GM13977 (cell line): ENCODE results near the gene ITPRIPL1.

ENCODE experiments used
- DNase-seq: peaks from one replicate; pipeline ENCODE4 v3.0.0; 2012; ENCODE audit warnings: low spot score
- CTCF ChIP-seq: IDR thresholded peaks from 2 replicates; pipeline ENCODE4 v1.5.1; 2012; ENCODE audit warnings: mild to moderate bottlenecking, control low read depth; ENCODE audit not compliant: insufficient read depth; ENCODE audit errors: extremely low read depth, missing control alignments
- in situ Hi-C: fragments of 300-500 bp; cut with MboI; formaldehyde crosslinking; loops from one replicate; pipeline ENCODE4 v1.12.0; 2022; ENCODE audit warnings: low sequenced_read_pairs, low pct_unique_long_range_greater_than_20kb, mixed read lengths, inconsistent platforms; ENCODE audit not compliant: unreplicated experiment

Gene ITPRIPL1

GRCh38 chr2:96347395-96347794 is 22.3 kb downstream of the ITPRIPL1 start:
- in situ Hi-C loops: no loop called here
- no peak for TF ChIP-seq CTCF
- DNase-seq: no peak

GRCh38 chr2:96353032-96353561 is 28.0 kb downstream of the ITPRIPL1 start:
- no peak for DNase-seq
- in situ Hi-C loops: no loop called here
- no peak for TF ChIP-seq CTCF

GRCh38 chr2:96353606-96354101 is 28.5 kb downstream of the ITPRIPL1 start:
- DNase-seq: no peak
- TF ChIP-seq CTCF: no peak
- in situ Hi-C loops: no loop called here

GRCh38 chr2:96354492-96354891 is 29.4 kb downstream of the ITPRIPL1 start:
- in situ Hi-C loops: no loop called here

GRCh38 chr2:96356889-96357288 is 31.8 kb downstream of the ITPRIPL1 start:
- no peak for DNase-seq
- no peak for TF ChIP-seq CTCF
- in situ Hi-C loops: no loop called here

More at GRCh38 chr2:96354492-96354891, 29.4 kb downstream of the ITPRIPL1 start:
- TF ChIP-seq CTCF: no peak
- DNase-seq: no peak

GRCh38 chr2:96359310-96359709 is 34.2 kb downstream of the ITPRIPL1 start:
- TF ChIP-seq CTCF: peak; percentile 26
- in situ Hi-C loops: no loop called here
- no peak for DNase-seq
